Gastroesophageal sphincter (tissue), 3 donors: ENCODE results near the gene DCPS.

Experiments used
- POLR2A ChIP-seq, 2 donors: fragments of 450-650 bp; IDR thresholded peaks; one replicate each; pipeline ENCODE4 v1.6.1; 2017; ENCODE audit warnings: antibody characterized with exemption in 2 of 2, mild to moderate bottlenecking in 2 of 2, moderate library complexity in 1 of 2
- POLR2AphosphoS5 ChIP-seq: sonication (generic); formaldehyde crosslinking; IDR thresholded peaks from one replicate; pipeline ENCODE4 v1.6.1; 2017; ENCODE audit warnings: antibody characterized with exemption
- TF ChIP-seq, protein P1 (sequence below), 4 experiments: fragments of 200-600 bp in 2 of 4; fragments of 450-650 bp in 2 of 4; sonication (generic) in 1 of 4; IDR thresholded peaks; one replicate each; pipeline ENCODE4 v1.5.1; 2017 to 2019; ENCODE audit warnings: antibody characterized with exemption in 4 of 4, mild to moderate bottlenecking in 2 of 4, moderate library complexity in 2 of 4

DNA sequence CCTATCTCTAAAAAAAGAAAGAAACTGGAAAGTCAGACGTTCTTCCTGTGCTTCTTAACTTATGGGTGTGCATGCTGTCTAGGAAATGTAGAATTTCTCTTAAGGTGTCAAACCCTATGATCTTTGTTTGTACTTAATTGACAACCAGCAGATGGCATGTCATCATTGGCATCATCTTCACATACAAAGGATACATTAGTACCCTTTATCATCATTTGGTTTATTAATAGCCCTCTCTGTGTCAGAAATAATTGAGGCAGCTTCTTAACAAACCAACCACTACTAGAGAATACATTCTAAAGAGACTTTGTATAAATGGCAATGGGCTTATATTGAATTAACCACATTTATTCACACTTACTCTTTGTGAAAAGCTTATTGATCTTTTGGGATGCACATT is 49.0 kb upstream of the DCPS start:
- TF ChIP-seq POLR2AphosphoS5 = no peak
- no peak for TF ChIP-seq POLR2A (IDR thresholded peaks at IDR 0.05)
- TF ChIP-seq, protein P1, sequence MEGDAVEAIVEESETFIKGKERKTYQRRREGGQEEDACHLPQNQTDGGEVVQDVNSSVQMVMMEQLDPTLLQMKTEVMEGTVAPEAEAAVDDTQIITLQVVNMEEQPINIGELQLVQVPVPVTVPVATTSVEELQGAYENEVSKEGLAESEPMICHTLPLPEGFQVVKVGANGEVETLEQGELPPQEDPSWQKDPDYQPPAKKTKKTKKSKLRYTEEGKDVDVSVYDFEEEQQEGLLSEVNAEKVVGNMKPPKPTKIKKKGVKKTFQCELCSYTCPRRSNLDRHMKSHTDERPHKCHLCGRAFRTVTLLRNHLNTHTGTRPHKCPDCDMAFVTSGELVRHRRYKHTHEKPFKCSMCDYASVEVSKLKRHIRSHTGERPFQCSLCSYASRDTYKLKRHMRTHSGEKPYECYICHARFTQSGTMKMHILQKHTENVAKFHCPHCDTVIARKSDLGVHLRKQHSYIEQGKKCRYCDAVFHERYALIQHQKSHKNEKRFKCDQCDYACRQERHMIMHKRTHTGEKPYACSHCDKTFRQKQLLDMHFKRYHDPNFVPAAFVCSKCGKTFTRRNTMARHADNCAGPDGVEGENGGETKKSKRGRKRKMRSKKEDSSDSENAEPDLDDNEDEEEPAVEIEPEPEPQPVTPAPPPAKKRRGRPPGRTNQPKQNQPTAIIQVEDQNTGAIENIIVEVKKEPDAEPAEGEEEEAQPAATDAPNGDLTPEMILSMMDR (IDR thresholded peaks at IDR 0.05) = no peak
